Keratinocyte (primary cell): ENCODE data around the gene GPC4. TPM values are rescaled to one million over a fixed set of nuclear protein-coding genes. Genes with fewer than 3 reads are reported as not detected.

Experiments
- DNase-seq: peaks from one replicate; pipeline ENCODE4 v3.0.0-alpha.2; 2011; ENCODE audit warnings: low read depth, missing footprints, low spot score
- FAIRE-seq: peaks from 2 replicates; lab custom pipeline; 2011; peaks lifted over from hg19 to GRCh38; lab: Jason Lieb, UNC
- H2AFZ ChIP-seq: 2 replicates; pipeline ENCODE4 v1.6.0; 2012; ENCODE audit warnings: low read length, control low read depth, inconsistent platforms; ENCODE audit not compliant: control insufficient read depth
- H3K27ac ChIP-seq: 2 replicates; pipeline ENCODE4 v1.5.1; 2011; ENCODE audit warnings: low read length; ENCODE audit not compliant: control insufficient read depth, insufficient read depth
- H3K27me3 ChIP-seq: 3 replicates; pipeline ENCODE4 v1.6.0; 2011; ENCODE audit warnings: low read length; ENCODE audit not compliant: control insufficient read depth, insufficient read depth; ENCODE audit errors: extremely low read depth
- H3K36me3 ChIP-seq, 2 experiments: 2 replicates in 1 of 2; 3 replicates in 1 of 2; pipeline ENCODE4 v1.5.1; 2011; ENCODE audit warnings: low read length in 2 of 2, mild to moderate bottlenecking in 1 of 2; ENCODE audit not compliant: control insufficient read depth in 2 of 2, insufficient read depth in 2 of 2; ENCODE audit errors: extremely low read depth in 1 of 2
- H3K4me1 ChIP-seq: 3 replicates; pipeline ENCODE4 v1.5.1; 2011; ENCODE audit warnings: low read length; ENCODE audit not compliant: control insufficient read depth, insufficient read depth; ENCODE audit errors: extremely low read depth
- H3K4me2 ChIP-seq: 3 replicates; pipeline ENCODE4 v1.6.0; 2011; ENCODE audit warnings: low read depth, low read length; ENCODE audit not compliant: control insufficient read depth, insufficient read depth; ENCODE audit errors: extremely low read depth
- H3K4me3 ChIP-seq, 3 experiments: fragments of 200-600 bp in 1 of 3; sonication (generic) in 1 of 3; 2 replicates in 2 of 3; 3 replicates in 1 of 3; pipeline ENCODE4 v1.5.1; 2011 to 2016; ENCODE audit warnings: low read length in 3 of 3, mild to moderate bottlenecking in 3 of 3, control low read depth in 2 of 3, inconsistent platforms in 1 of 3, low read depth in 1 of 3, mixed read lengths in 1 of 3, mixed run types in 1 of 3, moderate library complexity in 1 of 3; ENCODE audit not compliant: control insufficient read depth in 2 of 3, insufficient read depth in 2 of 3; ENCODE audit errors: extremely low read depth in 1 of 3
- H3K79me2 ChIP-seq: 2 replicates; pipeline ENCODE4 v1.6.0; 2012; ENCODE audit warnings: low read length; ENCODE audit not compliant: control insufficient read depth, insufficient read depth
- H3K9ac ChIP-seq: 3 replicates; pipeline ENCODE4 v1.6.0; 2011; ENCODE audit warnings: low read length; ENCODE audit not compliant: control insufficient read depth, insufficient read depth; ENCODE audit errors: extremely low read depth
- H3K9me1 ChIP-seq: 3 replicates; pipeline ENCODE4 v1.6.0; 2011; ENCODE audit warnings: low read length; ENCODE audit not compliant: control insufficient read depth, insufficient read depth; ENCODE audit errors: extremely low read depth
- H3K9me3 ChIP-seq: 2 replicates; pipeline ENCODE4 v1.5.1; 2012; ENCODE audit warnings: low read depth, low read length; ENCODE audit not compliant: control insufficient read depth
- H4K20me1 ChIP-seq: 3 replicates; pipeline ENCODE4 v1.6.0; 2011; ENCODE audit warnings: low read length; ENCODE audit not compliant: control insufficient read depth, insufficient read depth; ENCODE audit errors: extremely low read depth
- CTCF ChIP-seq, 3 experiments: IDR thresholded peaks in 1 of 3; conservative IDR thresholded peaks in 1 of 3; optimal IDR thresholded peaks in 1 of 3; 2 replicates in 2 of 3; 3 replicates in 1 of 3; pipeline versions ENCODE3 to v1.5.1; 2011; ENCODE audit warnings: low read length in 3 of 3, mild to moderate bottlenecking in 3 of 3, moderate library complexity in 2 of 3, control low read depth in 1 of 3, inconsistent platforms in 1 of 3; ENCODE audit not compliant: insufficient read depth in 2 of 3; ENCODE audit errors: extremely low read depth in 1 of 3
- EZH2 ChIP-seq: IDR thresholded peaks from one replicate; pipeline ENCODE4 v1.6.1; 2012; ENCODE audit warnings: inconsistent platforms, mild to moderate bottlenecking, low read length, moderate library complexity
- dilution Hi-C: fragments of 300-500 bp; cut with MboI; formaldehyde crosslinking; loops from one replicate; pipeline ENCODE4 v1.7.0; 2020; ENCODE audit warnings: low sequenced_read_pairs; ENCODE audit not compliant: extremely low pct_ligation_motif_present
- polyA plus RNA-seq, 5 experiments: library from polyadenylated mRNA; depleted of rRNA in 3 of 5; stranded (reverse) in 3 of 5; stranded (forward) in 1 of 5; unstranded in 1 of 5; fragments of >200 nt; gene quantifications; 1 replicate in 1 of 5; 2 replicates in 3 of 5; 3 replicates in 1 of 5; pipeline versions ENCODE4 v1.2.1 to v1.2.3, GENCODE V29; 2011 to 2012; ENCODE audit warnings: missing spikeins in 2 of 5, low read depth in 1 of 5, low replicate concordance in 1 of 5

GPC4 gene
- polyA plus RNA-seq, 1 donor (not counting 4 experiments of a cell fraction or from before 2014, with no cell fraction given) = 0.76 TPM

- no peaks in the 10 kb centered on the region for H3K36me3 ChIP-seq
- H4K20me1 ChIP-seq = no peaks in the 10 kb centered on the region
- H3K4me3 ChIP-seq = no peak overlapping the region
- no peaks in the 10 kb centered on the region for H3K4me1 ChIP-seq
- no peaks in the 10 kb centered on the region for H3K9me3 ChIP-seq
- dilution Hi-C loops = no loop called here
- no peak for DNase-seq
- H3K27ac ChIP-seq = no peak overlapping the region
- H3K4me2 ChIP-seq = no peak overlapping the region
- FAIRE-seq = no peak
- no peaks in the 10 kb centered on the region for H3K79me2 ChIP-seq
- H3K9ac ChIP-seq = no peak overlapping the region
- H2AFZ ChIP-seq = no peak overlapping the region
- no peak for TF ChIP-seq EZH2
- no peaks in the 10 kb centered on the region for H3K27me3 ChIP-seq
- no peaks in the 10 kb centered on the region for H3K9me1 ChIP-seq
Observed at GRCh38 chrX:133389975-133390374, 25.3 kb downstream of the GPC4 start.

DNA sequence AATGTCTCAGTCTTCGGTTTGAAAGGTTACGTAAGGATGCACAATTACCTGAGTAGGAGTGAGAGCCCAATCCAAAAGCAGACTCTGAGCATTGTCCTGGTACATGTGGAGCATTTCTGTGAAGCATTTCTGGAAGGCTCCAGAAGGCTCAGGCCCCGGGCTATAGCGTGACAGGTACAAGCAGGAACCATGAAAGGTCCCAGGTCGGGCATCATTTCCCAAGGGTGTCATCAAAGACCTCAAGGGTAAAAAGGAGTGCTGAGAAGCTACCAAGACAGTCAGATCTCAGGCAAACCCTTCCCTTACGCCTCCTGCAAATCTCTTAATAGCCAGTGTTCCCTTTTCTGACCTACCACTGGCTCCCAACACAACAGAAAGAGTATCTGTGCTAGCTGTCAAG is 30.8 kb downstream of the GPC4 start:
- Histone ChIP-seq H3K9ac (no peak overlapping the region), H3K9me1 (no peaks in the 10 kb centered on the region), H3K4me2 (no peak overlapping the region), H3K27me3 (no peaks in the 10 kb centered on the region), H3K9me3 (no peaks in the 10 kb centered on the region), H4K20me1 (no peaks in the 10 kb centered on the region), H3K79me2 (no peaks in the 10 kb centered on the region), H3K27ac (no peak overlapping the region), H3K4me1 (no peaks in the 10 kb centered on the region), H3K4me3 (no peak overlapping the region), H3K36me3 (no peaks in the 10 kb centered on the region), H2AFZ (no peak overlapping the region)
- DNase-seq (no peak), FAIRE-seq (no peak)
- no peak for TF ChIP-seq CTCF (optimal IDR thresholded peaks at IDR 0.05 in 1 of 3, IDR thresholded peaks at IDR 0.05 in 1 of 3, conservative IDR thresholded peaks at IDR 0.05 in 1 of 3; ENCODE audit: extremely low read depth in 1 of 3, insufficient read depth in 2 of 3, low read length in 3 of 3)
- dilution Hi-C loops = no loop called here
